CD14-positive monocyte (primary cell): ENCODE data around the gene RNF187. TPM values are rescaled to one million over a fixed set of nuclear protein-coding genes. Genes with fewer than 3 reads are reported as not detected.
"Not testable (repeated sequence)": the region's sequence is repeated elsewhere in the genome, so short reads cannot be mapped to it uniquely, and the experiment has no call there.

ENCODE experiments used
- DNase-seq, 3 donors: peaks; one replicate each; pipeline ENCODE4 v3.0.0-alpha.2; 2011 to 2022
- H2AFZ ChIP-seq: 2 replicates; pipeline ENCODE4 v1.6.0; 2012; ENCODE audit warnings: mild to moderate bottlenecking, low read depth, low read length, inconsistent platforms; ENCODE audit not compliant: insufficient read depth, poor library complexity, severe bottlenecking
- H3K27ac ChIP-seq, 2 donors: 1 replicate in 1 of 2; 2 replicates in 1 of 2; pipeline ENCODE4 v1.5.1; 2012 to 2013; ENCODE audit warnings: low read length in 2 of 2, control low read depth in 1 of 2, inconsistent platforms in 1 of 2, low read depth in 1 of 2, mild to moderate bottlenecking in 1 of 2
- H3K27me3 ChIP-seq, 2 donors: one replicate each; pipeline versions ENCODE4 v1.6.0 to v1.6.1; 2011 to 2013; ENCODE audit warnings: low read length in 2 of 2; ENCODE audit not compliant: control insufficient read depth in 2 of 2, insufficient read depth in 2 of 2
- H3K36me3 ChIP-seq, 2 donors: replicated peaks in 1 of 2; 1 replicate in 1 of 2; 2 replicates in 1 of 2; pipeline versions ENCODE4 v1.5.1 to v1.6.1; 2012 to 2013; ENCODE audit warnings: low read length in 2 of 2, control low read depth in 1 of 2, inconsistent platforms in 1 of 2, mild to moderate bottlenecking in 1 of 2; ENCODE audit not compliant: insufficient read depth in 2 of 2, control insufficient read depth in 1 of 2
- H3K4me1 ChIP-seq, 2 donors: 1 replicate in 1 of 2; 2 replicates in 1 of 2; pipeline versions ENCODE4 v1.5.1 to v1.6.1; 2012 to 2013; ENCODE audit warnings: low read length in 2 of 2, control low read depth in 1 of 2, inconsistent platforms in 1 of 2, mild to moderate bottlenecking in 1 of 2, moderate library complexity in 1 of 2; ENCODE audit not compliant: insufficient read depth in 2 of 2, control insufficient read depth in 1 of 2
- H3K4me2 ChIP-seq: replicated peaks from 2 replicates; pipeline ENCODE3; 2012; ENCODE audit warnings: low read length, moderate library complexity, mild to moderate bottlenecking; ENCODE audit not compliant: poor library complexity, severe bottlenecking; ENCODE audit errors: extremely low read depth
- H3K4me3 ChIP-seq, 3 experiments: fragments of 200-600 bp in 1 of 3; sonication (generic) in 1 of 3; replicated peaks in 1 of 3; 1 replicate in 2 of 3; 2 replicates in 1 of 3; pipeline ENCODE4 v1.5.1; 2011 to 2013; ENCODE audit warnings: low read length in 3 of 3, mild to moderate bottlenecking in 3 of 3, control low read depth in 2 of 3, low read depth in 2 of 3, inconsistent platforms in 1 of 3, moderate library complexity in 1 of 3
- H3K79me2 ChIP-seq: 2 replicates; pipeline ENCODE4 v1.6.0; 2012; ENCODE audit warnings: mild to moderate bottlenecking, control low read depth, inconsistent platforms, low read length, moderate library complexity; ENCODE audit not compliant: insufficient read depth
- H3K9ac ChIP-seq: 2 replicates; pipeline ENCODE4 v1.6.0; 2017; ENCODE audit warnings: low read length, mild to moderate bottlenecking; ENCODE audit not compliant: insufficient read depth, poor library complexity, severe bottlenecking
- H3K9me3 ChIP-seq, 2 donors: replicated peaks in 1 of 2; 1 replicate in 1 of 2; 2 replicates in 1 of 2; pipeline versions ENCODE4 v1.5.1 to v1.6.1; 2012 to 2013; ENCODE audit warnings: low read length in 2 of 2, control low read depth in 1 of 2; ENCODE audit not compliant: control insufficient read depth in 1 of 2, insufficient read depth in 1 of 2
- H4K20me1 ChIP-seq: 2 replicates; pipeline ENCODE4 v1.6.0; 2012; ENCODE audit warnings: mild to moderate bottlenecking, low read length, control low read depth, moderate library complexity; ENCODE audit not compliant: insufficient read depth
- H3K27ac Mint-ChIP-seq, 7 donors: one replicate each; pipeline ENCODE4 v1.8.0; 2020; ENCODE audit warnings: mild to moderate bottlenecking in 7 of 7, mixed read lengths in 7 of 7, moderate library complexity in 6 of 7, inconsistent platforms in 2 of 7
- H3K27me3 Mint-ChIP-seq, 3 donors: one replicate each; pipeline ENCODE4 v1.8.0; 2021 to 2022; ENCODE audit warnings: low read depth in 3 of 3, mild to moderate bottlenecking in 3 of 3, mixed read lengths in 3 of 3, moderate library complexity in 3 of 3, inconsistent platforms in 1 of 3
- H3K36me3 Mint-ChIP-seq, 2 donors: one replicate each; pipeline ENCODE4 v1.8.0; 2020; ENCODE audit warnings: mixed read lengths in 2 of 2, inconsistent platforms in 1 of 2, mild to moderate bottlenecking in 1 of 2
- H3K4me1 Mint-ChIP-seq: one replicate; pipeline ENCODE4 v1.8.0; 2020; ENCODE audit warnings: mild to moderate bottlenecking, mixed read lengths
- H3K4me3 Mint-ChIP-seq, 2 donors: one replicate each; pipeline ENCODE4 v1.8.0; 2020; ENCODE audit warnings: mild to moderate bottlenecking in 2 of 2, mixed read lengths in 2 of 2, moderate library complexity in 1 of 2
- H3K9me3 Mint-ChIP-seq, 7 donors: one replicate each; pipeline ENCODE4 v1.8.0; 2020 to 2022; ENCODE audit warnings: mixed read lengths in 7 of 7, mild to moderate bottlenecking in 6 of 7, moderate library complexity in 6 of 7, inconsistent platforms in 2 of 7
- WGBS: methylation state at CpG from one replicate; pipeline ENCODE4 v1.1.5; 2013; ENCODE audit warnings: missing lambda C conversion rate; ENCODE audit not compliant: insufficient coverage; 5-methylcytosine and 5-hydroxymethylcytosine counted together
- intact Hi-C, 2 donors: fragments of 100-400 bp; cut with micrococcal nuclease; formaldehyde crosslinking; loops; one replicate each; pipeline versions ENCODE4 v1.15.0 to v1.15.1; 2023
- polyA plus RNA-seq, 3 donors: library from polyadenylated mRNA; depleted of rRNA in 1 of 3; unstranded in 2 of 3; stranded (reverse) in 1 of 3; fragments of 300-500 nt in 2 of 3; fragments of >200 nt in 1 of 3; fragmentation: Illumina TruSeq in 2 of 3; gene quantifications; 1 replicate in 2 of 3; 2 replicates in 1 of 3; pipeline ENCODE4 v1.2.3, GENCODE V29; 2012 to 2021
- TF ChIP-seq, protein P1 (sequence below): fragments of 200-600 bp; IDR thresholded peaks from one replicate; pipeline ENCODE4 v1.8.0; 2022; ENCODE audit warnings: antibody characterized with exemption, mild to moderate bottlenecking

Gene RNF187
- polyA plus RNA-seq, 3 donors = 5.9 to 27.6 (median 24.6) TPM

DNA sequence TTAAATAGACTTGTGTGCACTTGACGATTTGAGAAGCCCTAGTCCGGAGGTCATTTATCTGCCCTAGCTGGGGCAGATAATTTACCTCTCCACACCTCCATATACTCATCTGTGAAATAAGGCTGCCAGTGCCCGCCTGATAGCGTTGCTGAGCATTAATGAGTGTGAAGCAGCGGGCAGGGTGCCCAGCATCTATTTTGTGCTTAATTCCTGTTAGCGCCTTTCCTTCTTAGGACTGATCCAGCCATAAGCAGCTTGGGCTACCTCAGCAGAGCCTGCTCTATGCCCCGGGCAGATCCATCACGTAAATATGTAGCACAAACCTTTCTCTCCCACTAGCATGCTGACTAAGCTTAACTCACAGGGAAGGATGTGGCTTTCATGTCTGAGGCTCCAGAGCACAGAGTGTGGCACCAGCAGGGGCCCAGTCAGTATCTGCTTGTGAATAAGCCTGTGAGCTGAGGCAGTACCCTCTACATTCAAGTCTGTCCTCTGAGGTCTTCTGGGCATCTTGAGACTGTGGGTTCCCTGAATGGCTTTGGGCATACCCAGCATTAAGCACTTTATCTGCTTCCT lies 21.5 kb upstream of the RNF187 start:
- Histone ChIP-seq H3K4me2 (no peak overlapping the region), H3K4me1 (peaks cover 15 to 18% of the 10 kb centered on the region in 2 donors), H3K27me3 (peaks cover 90 to 98% of the 10 kb centered on the region in 2 donors), H4K20me1 (no peaks in the 10 kb centered on the region), H3K27ac (no peak overlapping the region), H3K36me3 (no peaks in the 10 kb centered on the region), H3K79me2 (no peaks in the 10 kb centered on the region), H3K9ac (no peak overlapping the region), H2AFZ (no peak overlapping the region), H3K9me3 (peaks cover 7 to 26% of the 10 kb centered on the region in 2 donors), H3K4me3 (no peak overlapping the region)
- WGBS = 83% methylated on average over 6 of the region's 8 CpGs
- TF ChIP-seq, protein P1, sequence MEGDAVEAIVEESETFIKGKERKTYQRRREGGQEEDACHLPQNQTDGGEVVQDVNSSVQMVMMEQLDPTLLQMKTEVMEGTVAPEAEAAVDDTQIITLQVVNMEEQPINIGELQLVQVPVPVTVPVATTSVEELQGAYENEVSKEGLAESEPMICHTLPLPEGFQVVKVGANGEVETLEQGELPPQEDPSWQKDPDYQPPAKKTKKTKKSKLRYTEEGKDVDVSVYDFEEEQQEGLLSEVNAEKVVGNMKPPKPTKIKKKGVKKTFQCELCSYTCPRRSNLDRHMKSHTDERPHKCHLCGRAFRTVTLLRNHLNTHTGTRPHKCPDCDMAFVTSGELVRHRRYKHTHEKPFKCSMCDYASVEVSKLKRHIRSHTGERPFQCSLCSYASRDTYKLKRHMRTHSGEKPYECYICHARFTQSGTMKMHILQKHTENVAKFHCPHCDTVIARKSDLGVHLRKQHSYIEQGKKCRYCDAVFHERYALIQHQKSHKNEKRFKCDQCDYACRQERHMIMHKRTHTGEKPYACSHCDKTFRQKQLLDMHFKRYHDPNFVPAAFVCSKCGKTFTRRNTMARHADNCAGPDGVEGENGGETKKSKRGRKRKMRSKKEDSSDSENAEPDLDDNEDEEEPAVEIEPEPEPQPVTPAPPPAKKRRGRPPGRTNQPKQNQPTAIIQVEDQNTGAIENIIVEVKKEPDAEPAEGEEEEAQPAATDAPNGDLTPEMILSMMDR = no peak
- Mint-ChIP-seq H3K4me1 (peaks cover 20% of the 10 kb centered on the region), H3K4me3 (peak overlapping the region in 1 of 2 donors; percentile 92), H3K9me3 (peaks cover 4 to 25% (median 15%) of the 10 kb centered on the region in 7 donors), H3K27ac (peak overlapping the region in 1 of 7 donors; percentile 27), H3K36me3 (peaks cover 6 to 12% of the 10 kb centered on the region in 2 donors), H3K27me3 (peaks cover 90 to 97% (median 93%) of the 10 kb centered on the region in 3 donors)
- intact Hi-C loops = no loop called here
- no peak for DNase-seq

DNA sequence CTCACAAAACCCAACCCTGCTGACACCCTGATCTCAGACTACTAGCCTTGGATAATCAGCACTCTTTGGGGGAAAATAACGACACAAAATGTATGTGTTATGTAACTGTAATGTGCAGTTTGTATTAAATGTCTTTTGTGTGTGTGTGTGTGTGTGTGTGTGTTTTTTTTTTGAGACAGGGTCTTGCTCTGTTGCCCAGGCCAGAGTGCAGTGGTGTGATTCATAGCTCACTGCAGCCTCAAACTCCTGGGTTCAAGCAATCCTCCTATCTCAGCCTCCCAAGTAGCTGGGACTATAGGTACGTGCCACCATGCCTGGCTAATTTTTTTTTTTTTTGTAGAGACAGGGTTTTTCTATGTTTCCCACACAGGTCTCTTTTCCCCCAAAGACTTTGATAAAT lies 19.0 kb upstream of the RNF187 start:
- H3K4me3 Mint-ChIP-seq = peak overlapping the region in 1 of 2 donors; percentile 70
- H3K36me3 ChIP-seq, H4K20me1 ChIP-seq, H3K4me3 ChIP-seq, DNase-seq, H3K9ac ChIP-seq, intact Hi-C loops, H3K79me2 ChIP-seq, H3K4me2 ChIP-seq, H3K27ac ChIP-seq, H2AFZ ChIP-seq, H3K27ac Mint-ChIP-seq: not testable (repeated sequence)
- Histone ChIP-seq H3K4me1 (peaks cover 28 to 33% of the 10 kb centered on the region in 2 donors), H3K9me3 (peaks cover 7 to 24% of the 10 kb centered on the region in 2 donors), H3K27me3 (peaks cover 68 to 81% of the 10 kb centered on the region in 2 donors)
- H3K4me1 Mint-ChIP-seq = peaks cover 37% of the 10 kb centered on the region
- peaks cover 4 to 32% (median 15%) of the 10 kb centered on the region in 7 donors for H3K9me3 Mint-ChIP-seq
- no CpG with 5 or more reads among the region's 2 CpGs for WGBS
- peaks cover 79 to 85% (median 81%) of the 10 kb centered on the region in 3 donors for H3K27me3 Mint-ChIP-seq
- H3K36me3 Mint-ChIP-seq = peaks cover 8 to 12% of the 10 kb centered on the region in 2 donors
